NCI-H1092 (cell line): ENCODE results near the gene RAB11FIP5.
A peak's percentile ranks its signal among the peaks of the same experiment; 100 is the strongest.

Experiments used
- DNase-seq: peaks from one replicate; lab custom pipeline; 2025; lab: John Stamatoyannopoulos, UW

RAB11FIP5 gene

GRCh38 chr2:73032702-73033097 lies 80.0 kb downstream of the RAB11FIP5 start:
- no peak for DNase-seq

DNA sequence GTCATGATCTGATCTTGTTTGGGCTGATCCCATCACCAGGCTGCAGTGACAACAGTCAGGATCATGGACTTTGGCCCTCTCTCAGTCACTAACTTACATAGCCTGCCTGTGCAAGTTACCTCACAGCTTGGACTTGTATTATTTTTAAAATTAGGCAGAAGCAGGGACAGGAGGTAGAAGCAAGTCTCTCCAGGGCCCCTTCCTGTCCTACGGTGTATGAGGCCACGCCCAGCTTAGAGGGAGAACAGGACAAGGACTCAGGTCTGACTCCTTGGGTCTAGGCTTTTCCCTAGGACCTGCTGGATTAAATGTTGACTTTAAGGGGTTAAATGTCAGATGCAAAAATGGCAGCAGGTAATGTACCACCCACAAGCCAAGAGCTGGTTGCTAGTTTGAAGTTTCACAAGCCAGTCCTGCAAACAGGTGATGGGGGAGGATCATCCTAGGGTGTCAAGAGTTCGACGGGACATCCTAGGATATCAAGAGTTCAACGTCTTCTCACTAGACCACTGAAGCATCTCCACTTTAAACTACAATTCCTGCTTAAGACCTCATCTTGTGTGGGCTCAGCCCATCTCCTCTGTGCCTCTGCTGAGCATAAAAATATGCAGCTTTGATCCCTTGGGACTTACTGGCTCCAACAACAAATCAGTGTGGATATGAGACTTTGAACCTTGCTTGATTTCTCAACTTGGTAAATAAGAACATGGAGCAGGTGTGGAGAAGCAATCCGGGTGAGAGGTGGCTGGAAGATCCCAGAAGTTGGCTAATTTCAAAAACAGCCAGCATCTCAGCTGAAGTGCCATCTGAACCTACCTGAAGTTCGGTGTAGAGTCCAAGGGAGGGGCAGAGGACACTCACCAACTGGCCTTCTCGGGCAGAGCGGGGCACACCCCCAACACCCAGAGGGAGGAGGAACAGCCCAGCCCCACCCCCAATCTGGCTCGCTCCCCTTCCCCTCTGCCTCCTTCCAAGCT lies 80.7 kb downstream of the RAB11FIP5 start:
- DNase-seq = no peak

DNA sequence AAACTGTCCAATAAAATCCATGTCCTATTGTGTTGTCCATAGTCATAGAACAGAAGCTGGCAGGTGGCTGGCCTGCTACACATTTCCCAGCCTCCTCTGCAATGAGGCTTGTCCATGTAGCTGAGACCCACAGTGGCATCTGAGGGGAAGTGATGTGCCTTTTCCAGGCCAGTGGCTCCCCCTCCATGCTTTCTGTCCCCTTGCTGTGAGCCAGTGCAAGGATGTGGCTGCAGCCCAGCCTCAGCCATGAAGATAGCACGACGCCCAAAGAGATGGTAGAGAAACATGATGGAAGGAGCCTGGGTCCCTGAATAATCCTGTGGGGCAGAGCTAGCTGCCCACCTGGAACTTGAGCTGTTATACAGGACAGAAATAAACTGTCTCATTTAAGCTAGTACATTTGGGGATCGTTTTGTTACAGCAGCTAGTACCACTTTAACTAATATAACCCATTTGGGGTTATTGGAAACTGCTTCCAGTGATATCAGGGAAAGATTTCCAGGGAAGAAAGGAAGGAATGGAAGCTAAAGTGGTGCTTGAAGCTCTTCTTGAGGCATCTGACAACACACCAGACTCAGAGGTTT lies 81.6 kb downstream of the RAB11FIP5 start:
- no peak for DNase-seq

GRCh38 chr2:73028841-73029240 lies 83.9 kb downstream of the RAB11FIP5 start:
- DNase-seq = peak; percentile 34

GRCh38 chr2:73027340-73027739 lies 85.4 kb downstream of the RAB11FIP5 start:
- no peak for DNase-seq

- no peak for DNase-seq
These were observed 89.3 kb downstream of the RAB11FIP5 start for GRCh38 chr2:73023497-73023896.
